Endothelial cell of umbilical vein (primary cell): ENCODE results near the gene RNASE13. TPM values are rescaled to one million over a fixed set of nuclear protein-coding genes. Genes with fewer than 3 reads are reported as not detected.

Experiments used
- BruUV-seq: library from RNA; stranded (reverse); fragments of 400-500 nt; replicated peaks from 2 replicates; lab custom pipeline; 2021; lab: Mats Ljungman, UMichigan
- CTCF ChIA-PET: fragments of 300-600, 350-600 bp; sonication (Branson Sonifier 250); formaldehyde crosslinking; loops from one replicate; lab custom pipeline; 2021; ENCODE audit warnings: antibody characterized with exemption, inconsistent platforms; lab: Charles Lee
- POLR2A ChIA-PET: fragments of 300-600, 350-600 bp; sonication (Branson Sonifier 250); formaldehyde crosslinking; loops from one replicate; lab custom pipeline; 2021; ENCODE audit warnings: antibody characterized with exemption, inconsistent platforms; lab: Charles Lee
- DNase-seq: peaks from one replicate; pipeline ENCODE4 v3.0.0-alpha.2; 2011; ENCODE audit warnings: low read depth, low spot score
- FAIRE-seq: peaks from 2 replicates; lab custom pipeline; 2011; peaks lifted over from hg19 to GRCh38; lab: Jason Lieb, UNC
- H2AFZ ChIP-seq: 2 replicates; pipeline ENCODE4 v1.6.0; 2012; ENCODE audit warnings: low read depth, low read length, control low read depth, inconsistent platforms
- H3K27ac ChIP-seq: 2 replicates; pipeline ENCODE4 v1.5.1; 2011; ENCODE audit warnings: low read depth, mild to moderate bottlenecking, control low read depth, low read length, moderate library complexity; ENCODE audit not compliant: insufficient read depth
- H3K27me3 ChIP-seq, 2 experiments: 2 replicates each; pipeline versions ENCODE4 v1.6.0 to v1.6.1; 2011; ENCODE audit warnings: low read length in 2 of 2, mixed read lengths in 1 of 2; ENCODE audit not compliant: control insufficient read depth in 2 of 2, insufficient read depth in 2 of 2
- H3K36me3 ChIP-seq, 2 experiments: 2 replicates in 1 of 2; 3 replicates in 1 of 2; pipeline ENCODE4 v1.5.1; 2011; ENCODE audit warnings: low read length in 2 of 2, mild to moderate bottlenecking in 1 of 2, moderate library complexity in 1 of 2; ENCODE audit not compliant: control insufficient read depth in 2 of 2, insufficient read depth in 2 of 2; ENCODE audit errors: extremely low read depth in 1 of 2
- H3K4me1 ChIP-seq: 3 replicates; pipeline ENCODE4 v1.5.1; 2011; ENCODE audit warnings: mild to moderate bottlenecking, low read length; ENCODE audit not compliant: control insufficient read depth, insufficient read depth; ENCODE audit errors: extremely low read depth
- H3K4me2 ChIP-seq: 2 replicates; pipeline ENCODE4 v1.6.1; 2011; ENCODE audit warnings: low read length, control low read depth, mixed read lengths; ENCODE audit not compliant: insufficient read depth
- H3K4me3 ChIP-seq, 3 experiments: fragments of 200-600 bp in 1 of 3; sonication (generic), shearing (Covaris generic) in 1 of 3; replicated peaks in 1 of 3; 2 replicates each; pipeline ENCODE4 v1.5.1; 2011 to 2016; ENCODE audit warnings: control low read depth in 3 of 3, low read length in 3 of 3, mild to moderate bottlenecking in 2 of 3, inconsistent platforms in 1 of 3, low read depth in 1 of 3, moderate library complexity in 1 of 3; ENCODE audit not compliant: insufficient read depth in 1 of 3
- H3K79me2 ChIP-seq: 2 replicates; pipeline ENCODE4 v1.6.0; 2012; ENCODE audit warnings: low read length, inconsistent platforms; ENCODE audit not compliant: control insufficient read depth, insufficient read depth
- H3K9ac ChIP-seq: replicated peaks from 2 replicates; pipeline ENCODE3; 2011; ENCODE audit warnings: low read length, control low read depth; ENCODE audit not compliant: insufficient read depth; ENCODE audit errors: extremely low read depth
- H3K9me1 ChIP-seq: replicated peaks from 3 replicates; pipeline ENCODE4 v1.6.0; 2011; ENCODE audit warnings: mild to moderate bottlenecking, low read length; ENCODE audit not compliant: control insufficient read depth, insufficient read depth; ENCODE audit errors: extremely low read depth
- H3K9me3 ChIP-seq: replicated peaks from 2 replicates; pipeline ENCODE4 v1.5.1; 2012; ENCODE audit warnings: low read length, inconsistent platforms; ENCODE audit not compliant: control insufficient read depth, insufficient read depth
- H4K20me1 ChIP-seq: replicated peaks from 2 replicates; pipeline ENCODE3; 2011; ENCODE audit warnings: mild to moderate bottlenecking, low read length; ENCODE audit not compliant: control insufficient read depth, insufficient read depth; ENCODE audit errors: extremely low read depth
- EZH2 ChIP-seq: IDR thresholded peaks from 2 replicates; pipeline ENCODE4 v1.6.1; 2012; ENCODE audit warnings: borderline replicate concordance, low read depth, mild to moderate bottlenecking, moderate library complexity, low read length, inconsistent platforms; ENCODE audit not compliant: severe bottlenecking
- FOS ChIP-seq: IDR thresholded peaks from 2 replicates; pipeline ENCODE4 v1.6.1; 2011; ENCODE audit warnings: mild to moderate bottlenecking, low read length, moderate library complexity, borderline replicate concordance; ENCODE audit not compliant: insufficient read depth
- GATA2 ChIP-seq: IDR thresholded peaks from 2 replicates; pipeline ENCODE4 v1.7.0; 2011; ENCODE audit warnings: low read depth, mild to moderate bottlenecking, moderate library complexity, mixed read lengths, low read length; ENCODE audit not compliant: insufficient read length, insufficient read depth
- JUN ChIP-seq: IDR thresholded peaks from 2 replicates; pipeline ENCODE4 v1.6.1; 2011; ENCODE audit warnings: borderline replicate concordance, low read depth; ENCODE audit not compliant: insufficient read length, insufficient read depth
- MYC ChIP-seq: IDR thresholded peaks from one replicate; pipeline ENCODE4 v1.6.1; 2011; ENCODE audit warnings: mild to moderate bottlenecking, low read depth, low read length
- POLR2A ChIP-seq: IDR thresholded peaks from 2 replicates; pipeline ENCODE4 v1.6.1; 2012; ENCODE audit warnings: low read depth, mild to moderate bottlenecking, control low read depth, low read length
- POLR2AphosphoS5 ChIP-seq: IDR thresholded peaks from 2 replicates; pipeline ENCODE4 v1.6.1; 2012; ENCODE audit warnings: low read depth, mild to moderate bottlenecking, control low read depth, low read length, moderate library complexity; ENCODE audit not compliant: insufficient read depth
- dilution Hi-C: fragments of 300-500 bp; cut with MboI; formaldehyde crosslinking; loops from one replicate; pipeline ENCODE4 v1.15.0; 2019; ENCODE audit warnings: low sequenced_read_pairs; ENCODE audit not compliant: extremely low pct_ligation_motif_present
- intact Hi-C: fragments of 100-400 bp; cut with micrococcal nuclease; formaldehyde crosslinking; loops from one replicate; pipeline ENCODE4 v1.10.0; 2022
- polyA plus RNA-seq, 4 experiments: library from polyadenylated mRNA; depleted of rRNA in 3 of 4; stranded (reverse) in 3 of 4; unstranded in 1 of 4; fragments of >200 nt; gene quantifications; 2 replicates each; pipeline versions ENCODE4 v1.2.1 to v1.2.3, GENCODE V29; 2011 to 2012; ENCODE audit warnings: missing spikeins in 1 of 4
- total RNA-seq: library from RNA; stranded (reverse); gene quantifications from 2 replicates; pipeline ENCODE4 v1.2.3, GENCODE V29; 2021
- TF ChIP-seq, protein P1 (sequence below): IDR thresholded peaks from 2 replicates; pipeline ENCODE4 v1.6.1; 2011; ENCODE audit not compliant: insufficient read depth, insufficient read length
- TF ChIP-seq, protein P2 (sequence below), 2 donors: IDR thresholded peaks; 1 replicate in 1 of 2; 2 replicates in 1 of 2; pipeline ENCODE4 v1.5.1; 2011; ENCODE audit warnings: low read length in 2 of 2, mild to moderate bottlenecking in 2 of 2, moderate library complexity in 2 of 2, control low read depth in 1 of 2, inconsistent platforms in 1 of 2, low read depth in 1 of 2; ENCODE audit not compliant: insufficient read depth in 1 of 2; ENCODE audit errors: extremely low read depth in 1 of 2

The RNASE13 gene
- total and polyA plus RNA-seq, 2 donors (not counting 3 experiments of a cell fraction or from before 2014, with no cell fraction given), result not detected

DNA sequence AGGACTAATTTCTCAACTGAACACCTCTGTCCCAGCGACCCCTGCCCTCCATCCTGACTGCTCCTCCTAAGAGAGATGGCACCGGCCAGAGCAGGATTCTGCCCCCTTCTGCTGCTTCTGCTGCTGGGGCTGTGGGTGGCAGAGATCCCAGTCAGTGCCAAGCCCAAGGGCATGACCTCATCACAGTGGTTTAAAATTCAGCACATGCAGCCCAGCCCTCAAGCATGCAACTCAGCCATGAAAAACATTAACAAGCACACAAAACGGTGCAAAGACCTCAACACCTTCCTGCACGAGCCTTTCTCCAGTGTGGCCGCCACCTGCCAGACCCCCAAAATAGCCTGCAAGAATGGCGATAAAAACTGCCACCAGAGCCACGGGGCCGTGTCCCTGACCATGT is 8.3 kb upstream of the RNASE13 start:
- H3K9ac ChIP-seq, result no peak overlapping the region
- H3K9me1 ChIP-seq, result no peaks in the 10 kb centered on the region
- no peak overlapping the region for H3K4me2 ChIP-seq
- H3K27ac ChIP-seq, result no peak overlapping the region
- DNase-seq (no peak), FAIRE-seq (no peak)
- intact Hi-C loops (no loop called here), dilution Hi-C loops (no loop called here)
- no peak overlapping the region for H3K4me3 ChIP-seq
- BruUV-seq, result no TSS peak
- H2AFZ ChIP-seq, result no peak overlapping the region
- CTCF ChIA-PET, result interaction anchor here (1.3 to 7.0 kb wide), 2 partner anchors 28 to 54 kb away, joined by 3 to 214 read pairs; no protein-coding TSS in a partner anchor
- no peaks in the 10 kb centered on the region for H3K9me3 ChIP-seq
- H3K36me3 ChIP-seq, result no peaks in the 10 kb centered on the region
- no peaks in the 10 kb centered on the region for H4K20me1 ChIP-seq
- no peaks in the 10 kb centered on the region for H3K79me2 ChIP-seq
- POLR2A ChIA-PET, result no interaction called here
- H3K4me1 ChIP-seq, result peaks cover 4% of the 10 kb centered on the region
- TF ChIP-seq POLR2AphosphoS5 (no peak), FOS (no peak), JUN (no peak), EZH2 (no peak), GATA2 (no peak), POLR2A (no peak), MYC (no peak)
- TF ChIP-seq, protein P1, sequence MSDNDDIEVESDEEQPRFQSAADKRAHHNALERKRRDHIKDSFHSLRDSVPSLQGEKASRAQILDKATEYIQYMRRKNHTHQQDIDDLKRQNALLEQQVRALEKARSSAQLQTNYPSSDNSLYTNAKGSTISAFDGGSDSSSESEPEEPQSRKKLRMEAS, result no peak
- TF ChIP-seq, protein P2, sequence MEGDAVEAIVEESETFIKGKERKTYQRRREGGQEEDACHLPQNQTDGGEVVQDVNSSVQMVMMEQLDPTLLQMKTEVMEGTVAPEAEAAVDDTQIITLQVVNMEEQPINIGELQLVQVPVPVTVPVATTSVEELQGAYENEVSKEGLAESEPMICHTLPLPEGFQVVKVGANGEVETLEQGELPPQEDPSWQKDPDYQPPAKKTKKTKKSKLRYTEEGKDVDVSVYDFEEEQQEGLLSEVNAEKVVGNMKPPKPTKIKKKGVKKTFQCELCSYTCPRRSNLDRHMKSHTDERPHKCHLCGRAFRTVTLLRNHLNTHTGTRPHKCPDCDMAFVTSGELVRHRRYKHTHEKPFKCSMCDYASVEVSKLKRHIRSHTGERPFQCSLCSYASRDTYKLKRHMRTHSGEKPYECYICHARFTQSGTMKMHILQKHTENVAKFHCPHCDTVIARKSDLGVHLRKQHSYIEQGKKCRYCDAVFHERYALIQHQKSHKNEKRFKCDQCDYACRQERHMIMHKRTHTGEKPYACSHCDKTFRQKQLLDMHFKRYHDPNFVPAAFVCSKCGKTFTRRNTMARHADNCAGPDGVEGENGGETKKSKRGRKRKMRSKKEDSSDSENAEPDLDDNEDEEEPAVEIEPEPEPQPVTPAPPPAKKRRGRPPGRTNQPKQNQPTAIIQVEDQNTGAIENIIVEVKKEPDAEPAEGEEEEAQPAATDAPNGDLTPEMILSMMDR (IDR thresholded peaks at IDR 0.05; ENCODE audit: extremely low read depth in 1 of 2, insufficient read depth in 1 of 2, low read depth in 1 of 2, low read length in 2 of 2), result no peak
- H3K27me3 ChIP-seq, result peaks cover 11 to 12% of the 10 kb centered on the region in 2 experiments
